Heart right ventricle (tissue), 16 donors: Measurements from ENCODE around the gene SLC38A2. TPM values are rescaled to one million over a fixed set of nuclear protein-coding genes. Genes with fewer than 3 reads are reported as not detected.

Source experiments
- ATAC-seq, 8 donors: fragments of 200-7000 bp; cut with Tn5 transposase; one replicate each; pipeline ENCODE4 v1.9.1; 2020; ENCODE audit warnings: mild to moderate bottlenecking in 8 of 8, moderate library complexity in 8 of 8, moderate number of reproducible peaks in 1 of 8
- DNase-seq, 2 donors: peaks; one replicate each; pipeline ENCODE4 v3.0.0-alpha.2; 2020
- H3K27ac ChIP-seq, 10 donors: fragments of 200-600 bp; sonication (generic) in 2 of 10; one replicate each; pipeline versions ENCODE4 v1.5.0 to v1.8.0; 2020 to 2022; ENCODE audit warnings: mild to moderate bottlenecking in 3 of 10
- H3K27me3 ChIP-seq, 7 donors: fragments of 200-600 bp; one replicate each; pipeline ENCODE4 v1.8.0; 2021 to 2022; ENCODE audit warnings: mild to moderate bottlenecking in 2 of 7
- H3K36me3 ChIP-seq, 9 donors: fragments of 200-600 bp; sonication (generic) in 1 of 9; one replicate each; pipeline versions ENCODE4 v1.5.0 to v1.8.0; 2020 to 2022; ENCODE audit warnings: mild to moderate bottlenecking in 2 of 9
- H3K4me1 ChIP-seq, 9 donors: fragments of 200-600 bp; sonication (generic) in 1 of 9; one replicate each; pipeline versions ENCODE4 v1.5.0 to v1.8.0; 2020 to 2022; ENCODE audit warnings: mild to moderate bottlenecking in 4 of 9
- H3K4me3 ChIP-seq, 10 donors: fragments of 200-600 bp; sonication (generic) in 2 of 10; one replicate each; pipeline versions ENCODE4 v1.5.0 to v1.8.0; 2020 to 2022; ENCODE audit warnings: mild to moderate bottlenecking in 7 of 10, moderate library complexity in 2 of 10
- H3K9me3 ChIP-seq, 11 donors: fragments of 200-600 bp in 10 of 11; sonication (generic) in 2 of 11; one replicate each; pipeline versions ENCODE4 v1.5.0 to v1.8.0; 2013 to 2022; ENCODE audit warnings: mild to moderate bottlenecking in 2 of 11, control low read depth in 1 of 11, moderate library complexity in 1 of 11
- WGBS, 2 donors: extraction: QIAGEN DNeasy Blood & Tissue Kit; methylation state at CpG; one replicate each; pipeline ENCODE4 v1.1.7; 2013; ENCODE audit warnings: inconsistent platforms in 1 of 2; 5-methylcytosine and 5-hydroxymethylcytosine counted together
- intact Hi-C, 10 donors: fragments of 100-400 bp; cut with DNase I; formaldehyde crosslinking; loops; one replicate each; pipeline versions ENCODE4 v1.11.1 to v1.14.2; 2022
- polyA plus RNA-seq, 2 donors: library from polyadenylated mRNA; stranded (reverse); fragments of 200-250 nt; gene quantifications; one replicate each; pipeline ENCODE4 v1.2.3, GENCODE V29; 2013
- total RNA-seq, 10 donors: library from RNA; stranded (reverse); fragmentation: NEBNext Ultra II Directional in 3 of 10; extraction: Animal tissue kit (Norgen Biotek cat#: 25700) in 3 of 10; gene quantifications; one replicate each; pipeline versions ENCODE4 v1.2.1 to v1.2.4, GENCODE V29; 2021 to 2023
- TF ChIP-seq, protein P1 (sequence below), 9 donors: fragments of 200-600 bp; sonication (generic) in 2 of 9; IDR thresholded peaks; one replicate each; pipeline versions ENCODE4 v1.5.0 to v1.8.0; 2021 to 2022; ENCODE audit warnings: antibody characterized with exemption in 9 of 9, mild to moderate bottlenecking in 5 of 9, moderate library complexity in 1 of 9
- donor health status: Arrhythmogenic right ventricular cardiomyopathy.
- donor health status: ischemic (EF 13 %, LVEDD 7.1; RV severe dilation, severe dysfunction).
- donor health status: healthy with polysubstance abuse.
- donor health status: DM: no; HTN: yes; CAD: no.
- donor health status: DM: no; HTN: no; CAD: no.
- donor health status: ischemic (EF 25% LVEDD 6.9; RV normal size, moderate dysfunction).
- donor health status: ischemic (EF 25% LVEDD 5.7; RV mildly dilated, moderate dysfunction).
- donor health status: healthy.
- donor health status: DM: yes; HTN: yes; CAD: no.
- donor health status: Ischemic cardiomyopathy.
- donor health status: ischemic (EF 35%, LVEDD 5.7; RV mildly dilated, moderate dysfunction).
- donor health status: nonischemic (EF 11% LVEDD 7.7; RV severe dilation, severe dysfunction).
- donor health status: DM: yes; HTN: yes; CAD: no.
- donor health status: PGD.
- donor health status: ischemic (EF 29% LVEDD 5.4; RV normal size, mild dysfunction).
- donor health status: nonischemic (EF 23%, LVEDD 6.1; RV moderate dilation, normal function).

SLC38A2 gene
- total and polyA plus RNA-seq, 12 donors: 65.3 to 203 (median 107) TPM

DNA sequence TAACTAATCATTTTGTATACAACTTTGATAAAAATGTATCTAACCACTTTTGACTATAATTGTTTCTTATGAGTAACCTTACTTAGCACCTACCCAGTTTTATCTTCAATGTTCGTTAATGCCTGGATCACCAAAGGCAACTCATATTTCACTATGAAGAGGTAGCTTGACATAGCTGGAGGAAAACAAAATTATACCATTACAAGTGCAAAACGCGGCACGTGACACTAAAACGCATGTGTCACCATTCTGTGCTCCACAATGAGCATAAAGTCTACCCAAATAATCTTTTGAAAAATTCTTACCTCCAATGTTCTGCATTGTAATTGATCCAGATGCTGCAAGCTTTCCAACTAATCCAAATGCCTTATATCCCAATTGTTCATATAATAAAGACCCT lies 5.8 kb downstream of the SLC38A2 start:
- TF ChIP-seq, protein P1, sequence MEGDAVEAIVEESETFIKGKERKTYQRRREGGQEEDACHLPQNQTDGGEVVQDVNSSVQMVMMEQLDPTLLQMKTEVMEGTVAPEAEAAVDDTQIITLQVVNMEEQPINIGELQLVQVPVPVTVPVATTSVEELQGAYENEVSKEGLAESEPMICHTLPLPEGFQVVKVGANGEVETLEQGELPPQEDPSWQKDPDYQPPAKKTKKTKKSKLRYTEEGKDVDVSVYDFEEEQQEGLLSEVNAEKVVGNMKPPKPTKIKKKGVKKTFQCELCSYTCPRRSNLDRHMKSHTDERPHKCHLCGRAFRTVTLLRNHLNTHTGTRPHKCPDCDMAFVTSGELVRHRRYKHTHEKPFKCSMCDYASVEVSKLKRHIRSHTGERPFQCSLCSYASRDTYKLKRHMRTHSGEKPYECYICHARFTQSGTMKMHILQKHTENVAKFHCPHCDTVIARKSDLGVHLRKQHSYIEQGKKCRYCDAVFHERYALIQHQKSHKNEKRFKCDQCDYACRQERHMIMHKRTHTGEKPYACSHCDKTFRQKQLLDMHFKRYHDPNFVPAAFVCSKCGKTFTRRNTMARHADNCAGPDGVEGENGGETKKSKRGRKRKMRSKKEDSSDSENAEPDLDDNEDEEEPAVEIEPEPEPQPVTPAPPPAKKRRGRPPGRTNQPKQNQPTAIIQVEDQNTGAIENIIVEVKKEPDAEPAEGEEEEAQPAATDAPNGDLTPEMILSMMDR (IDR thresholded peaks at IDR 0.05): no peak
- DNase-seq: no peak
- Histone ChIP-seq H3K27ac (peak overlapping the region in 1 of 10 donors; percentile 96), H3K4me3 (peak overlapping the region in 4 of 10 donors; percentile 73 to 94 (median 90)), H3K4me1 (peaks cover 19 to 91% (median 84%) of the 10 kb centered on the region in 9 donors), H3K36me3 (peaks cover 0 to 94% (median 75%) of the 10 kb centered on the region in 9 donors), H3K27me3 (no peaks in the 10 kb centered on the region), H3K9me3 (no peaks in the 10 kb centered on the region)
- intact Hi-C loops: loop anchor here in 2 of 10 donors (5.0 to 10.0 kb wide), 2 partner anchors 99 to 102 kb away; partner anchors contain the start of gene SLC38A1 (in 2 of the 2)
- 62 to 67% methylated on average over 5 of the region's 5 CpGs for WGBS, 2 donors
- no peak for ATAC-seq

DNA sequence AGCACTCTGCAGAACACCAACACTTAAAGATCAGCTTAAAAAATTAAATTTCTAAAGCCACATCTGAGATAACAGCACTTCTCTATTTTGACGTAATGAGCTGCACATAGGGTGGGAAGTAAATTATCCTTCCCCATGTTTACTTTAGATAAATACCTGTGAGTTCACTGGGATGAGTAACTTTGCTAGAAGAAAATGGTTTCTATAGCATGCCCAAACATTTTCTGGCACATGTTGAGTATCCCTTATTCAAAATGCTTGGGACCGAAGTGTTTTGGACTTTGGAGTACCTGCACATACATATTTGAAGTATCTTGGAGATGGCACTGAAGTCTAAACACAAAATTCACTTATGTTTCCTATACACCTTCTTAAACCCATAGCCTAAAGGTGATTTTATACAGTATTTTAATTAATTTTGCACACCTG lies 6.6 kb downstream of the SLC38A2 start:
- DNase-seq (no peak), ATAC-seq (no peak)
- peaks cover 0 to 100% (median 83%) of the 10 kb centered on the region in 9 donors for H3K36me3 ChIP-seq
- H3K27me3 ChIP-seq: no peaks in the 10 kb centered on the region
- H3K9me3 ChIP-seq: no peaks in the 10 kb centered on the region
- H3K4me1 ChIP-seq: peaks cover 19 to 99% (median 84%) of the 10 kb centered on the region in 9 donors
- H3K27ac ChIP-seq: peak overlapping the region in 7 of 10 donors; percentile 2 to 60 (median 44)
- TF ChIP-seq, protein P1 (IDR thresholded peaks at IDR 0.05): no peak
- peak overlapping the region in 5 of 10 donors; percentile 1 to 20 (median 9) for H3K4me3 ChIP-seq
- WGBS, 2 donors: 38 to 41% methylated on average over 2 of the region's 2 CpGs
- intact Hi-C loops: loop anchor here in 2 of 10 donors (5.0 to 10.0 kb wide), 2 partner anchors 99 to 101 kb away; partner anchors contain the start of gene SLC38A1 (in 2 of the 2)

DNA sequence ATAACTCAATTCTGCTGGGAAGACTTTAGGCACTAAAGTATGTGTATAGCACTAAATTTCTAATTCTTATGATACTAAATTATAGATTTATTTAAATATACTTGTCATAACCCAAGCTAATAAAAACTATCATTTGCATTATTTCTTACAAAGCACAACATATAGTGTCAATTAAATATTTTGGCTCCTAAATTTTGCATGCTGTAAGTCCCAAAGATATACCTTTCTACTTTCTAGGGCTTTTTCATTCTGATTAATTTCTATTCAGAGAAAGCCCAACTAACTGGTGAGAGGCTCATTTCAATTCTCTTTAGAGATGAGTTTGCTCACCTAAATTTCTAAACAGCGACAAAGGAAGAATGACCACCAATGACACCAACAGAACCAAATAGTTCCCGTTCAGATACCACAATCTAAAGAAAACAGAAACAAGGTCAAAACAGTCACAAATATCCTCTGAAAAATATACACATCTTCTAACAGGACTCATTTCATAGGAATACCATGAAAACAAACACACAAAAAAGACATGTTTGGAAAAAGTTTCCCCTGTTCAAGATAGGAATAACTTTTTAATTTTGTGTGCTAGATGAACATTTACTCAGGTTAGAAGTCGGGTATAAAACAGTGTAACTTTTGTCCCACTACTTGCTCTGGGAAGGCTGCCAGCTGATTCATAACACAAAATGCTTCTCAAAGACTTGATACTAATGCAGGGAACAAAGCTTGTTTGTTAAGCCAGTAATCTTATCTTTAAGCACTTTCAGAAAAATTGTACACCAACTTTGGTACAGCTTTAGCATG lies 7.6 kb downstream of the SLC38A2 start:
- Histone ChIP-seq H3K9me3 (no peaks in the 10 kb centered on the region), H3K27ac (peak overlapping the region in 7 of 10 donors; percentile 22 to 60 (median 48)), H3K36me3 (peaks cover 0 to 100% (median 88%) of the 10 kb centered on the region in 9 donors), H3K27me3 (no peaks in the 10 kb centered on the region), H3K4me3 (peak overlapping the region in 4 of 10 donors; percentile 0 to 7 (median 4)), H3K4me1 (peaks cover 14 to 100% (median 76%) of the 10 kb centered on the region in 9 donors)
- intact Hi-C loops: loop anchor here in 2 of 10 donors (5.0 to 10.0 kb wide), 3 partner anchors 98 to 163 kb away; partner anchors contain the start of gene SLC38A1 (in 2 of the 2)
- WGBS, 2 donors: 25 to 30% methylated on average over 3 of the region's 3 CpGs
- DNase-seq (peak in 1 of 2 donors; percentile 71), ATAC-seq (peak in 5 of 8 donors; percentile 28 to 83 (median 42))
- TF ChIP-seq, protein P1 (IDR thresholded peaks at IDR 0.05): no peak

DNA sequence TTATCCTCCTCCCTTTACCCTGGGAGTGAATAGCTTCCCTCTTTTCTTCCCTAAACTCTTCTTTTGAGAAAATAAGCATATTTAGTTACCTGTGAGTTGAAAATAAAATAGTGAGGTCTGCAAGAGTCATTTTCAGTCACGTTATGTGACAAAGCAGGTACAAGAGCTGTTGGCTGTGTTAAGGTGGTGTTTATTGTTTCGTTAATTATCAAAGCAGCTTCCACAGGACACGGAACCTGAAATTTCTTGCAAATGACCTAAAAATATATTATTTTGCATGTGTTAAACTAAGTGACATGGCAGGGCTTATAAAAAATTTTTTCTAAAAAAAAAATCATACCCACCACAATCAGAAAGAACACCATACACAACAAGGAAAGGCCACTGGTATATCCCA lies 8.3 kb downstream of the SLC38A2 start:
- WGBS, 2 donors: 72 to 75% methylated on average over 3 of the region's 3 CpGs
- no peak overlapping the region for H3K4me3 ChIP-seq

More for the DNA sequence above, 8.3 kb downstream of the SLC38A2 start:
- Histone ChIP-seq H3K9me3 (no peaks in the 10 kb centered on the region), H3K4me1 (peaks cover 9 to 93% (median 69%) of the 10 kb centered on the region in 9 donors), H3K27ac (peak overlapping the region in 1 of 10 donors; percentile 60), H3K36me3 (peaks cover 0 to 100% (median 90%) of the 10 kb centered on the region in 9 donors), H3K27me3 (no peaks in the 10 kb centered on the region)
- TF ChIP-seq, protein P1 (IDR thresholded peaks at IDR 0.05): no peak
- intact Hi-C loops: loop anchor here in 1 of 10 donors (5.0 to 10.0 kb wide), 2 partner anchors 99 to 162 kb away; partner anchors contain the start of gene SLC38A1
- ATAC-seq (no peak), DNase-seq (no peak)
